Upper lobe of right lung (tissue), 1 donor: ENCODE measurements around the gene DMD. TPM values are rescaled to one million over a fixed set of nuclear protein-coding genes. Genes with fewer than 3 reads are reported as not detected.

Experiments used
- ATAC-seq: fragments of 200-7000 bp; cut with Tn5 transposase; one replicate; pipeline ENCODE4 v1.9.1; 2020; ENCODE audit warnings: mild to moderate bottlenecking, moderate library complexity
- DNase-seq: peaks from one replicate; pipeline ENCODE4 v3.0.0-alpha.2; 2020
- H3K27ac ChIP-seq: fragments of 200-600 bp; one replicate; pipeline ENCODE4 v1.8.0; 2022
- H3K27me3 ChIP-seq: fragments of 200-600 bp; one replicate; pipeline ENCODE4 v1.8.0; 2022; ENCODE audit warnings: mild to moderate bottlenecking
- H3K36me3 ChIP-seq: fragments of 200-600 bp; one replicate; pipeline ENCODE4 v1.8.0; 2022
- H3K4me1 ChIP-seq: fragments of 200-600 bp; one replicate; pipeline ENCODE4 v1.8.0; 2022
- H3K4me3 ChIP-seq: fragments of 200-600 bp; one replicate; pipeline ENCODE4 v1.8.0; 2022; ENCODE audit warnings: mild to moderate bottlenecking
- H3K9me3 ChIP-seq: fragments of 200-600 bp; one replicate; pipeline ENCODE4 v1.8.0; 2022
- intact Hi-C: fragments of 100-400 bp; cut with DNase I; formaldehyde crosslinking; loops from one replicate; pipeline ENCODE4 v1.11.0; 2022
- total RNA-seq: library from RNA; stranded (reverse); fragmentation: NEBNext Ultra II Directional; extraction: Animal tissue kit (Norgen Biotek cat#: 25700); gene quantifications from one replicate; pipeline ENCODE4 v1.2.1, GENCODE V29; 2021
- TF ChIP-seq, protein P1 (sequence below): fragments of 200-600 bp; IDR thresholded peaks from one replicate; pipeline ENCODE4 v1.8.0; 2022; ENCODE audit warnings: antibody characterized with exemption
- donor health status: DM: no; HTN: yes; CAD: no; lungs with severe emphysema.

DMD gene
- total RNA-seq, 1 donor from 2014 or later: 24.7 TPM

DNA sequence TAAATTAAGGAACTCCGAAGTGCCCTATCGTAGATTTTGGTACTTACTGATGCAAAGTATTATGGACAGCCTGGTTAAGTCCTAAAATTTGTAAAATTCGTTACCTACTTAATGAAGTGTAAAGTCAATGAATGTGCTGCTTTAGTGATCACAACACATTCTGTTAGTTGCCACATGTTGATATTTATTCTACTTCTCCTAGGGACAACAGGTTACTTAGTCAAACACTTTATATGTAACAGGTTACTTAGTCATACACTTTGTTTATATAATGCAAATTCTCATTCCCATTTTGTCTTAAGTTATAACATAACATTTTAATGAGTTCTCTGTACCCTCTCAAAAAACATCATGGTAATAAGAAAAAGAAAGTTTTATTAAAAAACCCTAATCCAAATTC lies 1496.6 kb downstream of the DMD start:
- Histone ChIP-seq H3K4me1 (no peaks in the 10 kb centered on the region), H3K36me3 (no peaks in the 10 kb centered on the region), H3K4me3 (no peak overlapping the region), H3K27me3 (no peaks in the 10 kb centered on the region), H3K27ac (no peak overlapping the region), H3K9me3 (no peaks in the 10 kb centered on the region)
- no peak for DNase-seq
- no peak for ATAC-seq
- TF ChIP-seq, protein P1, sequence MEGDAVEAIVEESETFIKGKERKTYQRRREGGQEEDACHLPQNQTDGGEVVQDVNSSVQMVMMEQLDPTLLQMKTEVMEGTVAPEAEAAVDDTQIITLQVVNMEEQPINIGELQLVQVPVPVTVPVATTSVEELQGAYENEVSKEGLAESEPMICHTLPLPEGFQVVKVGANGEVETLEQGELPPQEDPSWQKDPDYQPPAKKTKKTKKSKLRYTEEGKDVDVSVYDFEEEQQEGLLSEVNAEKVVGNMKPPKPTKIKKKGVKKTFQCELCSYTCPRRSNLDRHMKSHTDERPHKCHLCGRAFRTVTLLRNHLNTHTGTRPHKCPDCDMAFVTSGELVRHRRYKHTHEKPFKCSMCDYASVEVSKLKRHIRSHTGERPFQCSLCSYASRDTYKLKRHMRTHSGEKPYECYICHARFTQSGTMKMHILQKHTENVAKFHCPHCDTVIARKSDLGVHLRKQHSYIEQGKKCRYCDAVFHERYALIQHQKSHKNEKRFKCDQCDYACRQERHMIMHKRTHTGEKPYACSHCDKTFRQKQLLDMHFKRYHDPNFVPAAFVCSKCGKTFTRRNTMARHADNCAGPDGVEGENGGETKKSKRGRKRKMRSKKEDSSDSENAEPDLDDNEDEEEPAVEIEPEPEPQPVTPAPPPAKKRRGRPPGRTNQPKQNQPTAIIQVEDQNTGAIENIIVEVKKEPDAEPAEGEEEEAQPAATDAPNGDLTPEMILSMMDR: no peak
- intact Hi-C loops: no loop called here

DNA sequence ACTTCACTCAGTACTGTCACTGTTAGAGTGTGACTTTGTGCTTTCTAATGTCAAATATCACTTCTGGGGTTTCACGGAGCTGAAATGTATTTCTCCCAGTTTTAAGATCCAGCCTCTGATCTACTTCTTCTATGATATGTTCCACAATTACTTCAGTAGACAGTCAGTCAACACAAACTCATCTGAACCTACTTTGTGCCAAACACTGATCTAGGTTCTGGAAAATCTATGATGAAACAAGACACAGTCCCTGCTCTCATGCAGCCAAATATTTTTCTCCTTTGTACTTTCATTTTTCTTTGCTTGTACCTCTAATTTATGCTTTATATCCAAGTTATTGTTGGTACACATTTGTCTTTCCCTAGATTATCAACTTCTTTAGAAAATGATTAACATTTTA lies 1498.2 kb downstream of the DMD start:
- Histone ChIP-seq H3K9me3 (no peaks in the 10 kb centered on the region), H3K27ac (no peak overlapping the region), H3K36me3 (no peaks in the 10 kb centered on the region), H3K27me3 (no peaks in the 10 kb centered on the region), H3K4me1 (no peaks in the 10 kb centered on the region), H3K4me3 (no peak overlapping the region)
- intact Hi-C loops: no loop called here
- TF ChIP-seq, protein P1: no peak
- DNase-seq (no peak), ATAC-seq (no peak)

DNA sequence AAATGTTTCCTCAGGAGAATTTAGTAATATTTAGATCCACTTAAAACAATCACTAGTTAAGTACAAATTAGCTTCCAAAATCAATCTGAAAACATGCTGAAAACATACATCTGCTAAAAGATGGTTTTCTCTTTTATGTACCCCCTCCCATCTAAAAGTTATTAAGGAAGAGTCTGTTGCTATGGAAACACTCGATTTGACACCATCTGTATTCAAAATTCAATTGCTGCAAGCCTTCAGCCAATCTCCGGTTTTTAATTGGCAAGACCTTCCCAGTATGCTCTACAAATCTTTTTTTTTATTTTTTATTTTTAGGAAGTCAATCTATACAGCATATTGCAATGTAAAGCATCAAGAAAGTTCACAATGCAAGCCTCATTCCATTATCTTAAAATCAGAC lies 1500.2 kb downstream of the DMD start:
- Histone ChIP-seq H3K4me3 (no peak overlapping the region), H3K27me3 (no peaks in the 10 kb centered on the region), H3K27ac (no peak overlapping the region), H3K36me3 (no peaks in the 10 kb centered on the region), H3K4me1 (no peaks in the 10 kb centered on the region), H3K9me3 (no peaks in the 10 kb centered on the region)
- DNase-seq (no peak), ATAC-seq (no peak)
- intact Hi-C loops: no loop called here
- TF ChIP-seq, protein P1: no peak

DNA sequence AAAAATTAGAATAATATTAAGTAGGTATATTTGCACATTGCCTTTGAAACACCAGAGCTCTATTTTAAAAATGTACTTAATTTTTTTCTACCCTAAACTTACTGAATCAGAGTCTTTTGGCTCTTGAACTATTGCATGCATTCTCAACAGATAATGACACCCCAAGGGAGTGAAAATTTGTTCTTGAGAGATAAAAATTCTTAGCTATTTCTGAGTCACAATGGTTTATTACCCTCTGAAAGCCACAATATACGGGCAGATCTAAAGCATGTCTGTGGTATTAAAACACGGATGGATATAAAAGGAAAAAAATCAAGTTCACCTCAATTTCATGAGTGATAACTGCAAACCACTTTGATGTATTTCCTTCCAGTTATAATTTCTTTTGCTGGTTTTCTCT lies 1503.2 kb downstream of the DMD start:
- TF ChIP-seq, protein P1: no peak
- ATAC-seq (no peak), DNase-seq (no peak)
- Histone ChIP-seq H3K27ac (no peak overlapping the region), H3K36me3 (no peaks in the 10 kb centered on the region), H3K4me1 (no peaks in the 10 kb centered on the region), H3K9me3 (no peaks in the 10 kb centered on the region), H3K27me3 (no peaks in the 10 kb centered on the region), H3K4me3 (no peak overlapping the region)
- intact Hi-C loops: no loop called here

DNA sequence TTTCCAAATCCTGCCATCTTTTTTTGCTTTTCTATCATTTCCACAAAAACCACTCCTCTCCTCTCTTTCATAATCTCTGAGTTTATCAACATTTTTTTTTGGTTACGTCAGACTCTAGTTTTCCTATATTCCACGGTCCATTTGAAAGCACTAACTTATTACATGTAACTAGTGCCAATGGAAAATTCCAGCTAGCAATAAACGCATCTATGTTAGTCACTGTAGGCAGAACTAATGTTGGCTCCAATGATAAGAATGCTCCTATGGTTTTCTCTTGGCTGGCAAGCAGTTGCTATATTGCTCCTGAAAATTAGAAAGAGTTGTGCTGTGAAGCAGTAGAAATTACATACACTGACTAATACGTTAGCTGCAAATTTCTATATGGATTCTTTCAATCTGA lies 1504.9 kb downstream of the DMD start:
- Histone ChIP-seq H3K27ac (no peak overlapping the region), H3K36me3 (no peaks in the 10 kb centered on the region), H3K9me3 (no peaks in the 10 kb centered on the region), H3K4me1 (no peaks in the 10 kb centered on the region), H3K4me3 (no peak overlapping the region), H3K27me3 (no peaks in the 10 kb centered on the region)
- DNase-seq: no peak
- ATAC-seq: no peak
- intact Hi-C loops: no loop called here
- TF ChIP-seq, protein P1: no peak

DNA sequence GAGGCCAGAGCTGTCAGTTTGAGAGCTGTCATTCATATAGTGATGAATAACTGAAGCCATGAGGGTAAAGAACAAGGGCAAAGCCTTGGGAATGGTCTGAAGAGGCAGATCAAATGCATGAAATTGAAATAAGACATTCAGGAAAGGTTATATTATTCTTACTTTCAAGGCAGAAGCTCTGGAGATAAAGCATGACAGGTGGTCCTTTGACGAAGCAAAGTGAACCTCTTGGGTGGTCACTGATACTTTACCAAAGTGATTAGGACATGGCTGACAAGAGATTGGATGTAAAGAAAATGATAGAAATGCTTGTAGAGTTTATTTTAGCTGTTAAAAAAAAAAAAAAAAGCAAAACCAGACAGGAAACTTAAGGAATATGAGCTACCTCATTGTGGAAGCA lies 1505.5 kb downstream of the DMD start:
- H3K9me3 ChIP-seq: no peaks in the 10 kb centered on the region
- no peaks in the 10 kb centered on the region for H3K4me1 ChIP-seq
- ATAC-seq: no peak
- no peak for DNase-seq
- H3K27me3 ChIP-seq: no peaks in the 10 kb centered on the region
- intact Hi-C loops: no loop called here
- H3K27ac ChIP-seq: no peak overlapping the region
- TF ChIP-seq, protein P1: no peak
- H3K36me3 ChIP-seq: no peaks in the 10 kb centered on the region
- no peak overlapping the region for H3K4me3 ChIP-seq
